Hepatocyte (in vitro differentiated cells): ENCODE data around the gene MGAT1.

Source experiments
- EZH2 ChIP-seq: fragments of 200-600 bp; sonication (generic); IDR thresholded peaks from 2 replicates; pipeline ENCODE4 v1.6.1; 2016; ENCODE audit warnings: antibody characterized with exemption, mild to moderate bottlenecking, borderline replicate concordance
- EZH2phosphoT487 ChIP-seq: fragments of 200-600 bp; sonication (generic); IDR thresholded peaks from one replicate; pipeline ENCODE4 v1.6.1; 2018; ENCODE audit warnings: antibody characterized with exemption, mild to moderate bottlenecking, low read depth, moderate library complexity; ENCODE audit not compliant: unreplicated experiment, severe bottlenecking
- TF ChIP-seq, protein P1 (sequence below): fragments of 200-600 bp; sonication (generic); IDR thresholded peaks from 2 replicates; pipeline ENCODE4 v1.5.1; 2016; ENCODE audit warnings: antibody characterized with exemption, mild to moderate bottlenecking; ENCODE audit not compliant: poor library complexity

DNA sequence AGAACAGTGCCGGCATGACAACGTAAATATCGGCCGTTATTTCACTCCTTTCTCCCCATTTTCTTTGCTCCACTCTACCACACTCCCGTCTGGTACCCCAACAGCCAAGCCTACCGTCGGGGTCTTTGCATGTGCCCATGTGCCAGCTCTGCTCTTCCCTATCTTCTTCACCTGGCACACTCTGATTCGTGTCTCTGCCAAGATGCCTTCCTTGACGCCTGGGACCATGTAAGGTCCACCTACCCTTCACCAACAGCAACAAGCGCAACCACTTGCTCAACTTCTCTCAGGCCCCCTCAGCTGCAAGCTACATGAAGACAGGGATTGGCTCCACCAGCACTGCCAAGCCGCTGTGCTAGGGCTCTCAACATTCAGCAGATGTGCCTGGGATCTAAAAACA lies 4.4 kb downstream of the MGAT1 start:
- TF ChIP-seq, protein P1, sequence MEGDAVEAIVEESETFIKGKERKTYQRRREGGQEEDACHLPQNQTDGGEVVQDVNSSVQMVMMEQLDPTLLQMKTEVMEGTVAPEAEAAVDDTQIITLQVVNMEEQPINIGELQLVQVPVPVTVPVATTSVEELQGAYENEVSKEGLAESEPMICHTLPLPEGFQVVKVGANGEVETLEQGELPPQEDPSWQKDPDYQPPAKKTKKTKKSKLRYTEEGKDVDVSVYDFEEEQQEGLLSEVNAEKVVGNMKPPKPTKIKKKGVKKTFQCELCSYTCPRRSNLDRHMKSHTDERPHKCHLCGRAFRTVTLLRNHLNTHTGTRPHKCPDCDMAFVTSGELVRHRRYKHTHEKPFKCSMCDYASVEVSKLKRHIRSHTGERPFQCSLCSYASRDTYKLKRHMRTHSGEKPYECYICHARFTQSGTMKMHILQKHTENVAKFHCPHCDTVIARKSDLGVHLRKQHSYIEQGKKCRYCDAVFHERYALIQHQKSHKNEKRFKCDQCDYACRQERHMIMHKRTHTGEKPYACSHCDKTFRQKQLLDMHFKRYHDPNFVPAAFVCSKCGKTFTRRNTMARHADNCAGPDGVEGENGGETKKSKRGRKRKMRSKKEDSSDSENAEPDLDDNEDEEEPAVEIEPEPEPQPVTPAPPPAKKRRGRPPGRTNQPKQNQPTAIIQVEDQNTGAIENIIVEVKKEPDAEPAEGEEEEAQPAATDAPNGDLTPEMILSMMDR = no peak
- TF ChIP-seq EZH2 (no peak), EZH2phosphoT487 (no peak)
